Measurements from ENCODE around the gene ETHE1.

ETHE1 gene

DNA sequence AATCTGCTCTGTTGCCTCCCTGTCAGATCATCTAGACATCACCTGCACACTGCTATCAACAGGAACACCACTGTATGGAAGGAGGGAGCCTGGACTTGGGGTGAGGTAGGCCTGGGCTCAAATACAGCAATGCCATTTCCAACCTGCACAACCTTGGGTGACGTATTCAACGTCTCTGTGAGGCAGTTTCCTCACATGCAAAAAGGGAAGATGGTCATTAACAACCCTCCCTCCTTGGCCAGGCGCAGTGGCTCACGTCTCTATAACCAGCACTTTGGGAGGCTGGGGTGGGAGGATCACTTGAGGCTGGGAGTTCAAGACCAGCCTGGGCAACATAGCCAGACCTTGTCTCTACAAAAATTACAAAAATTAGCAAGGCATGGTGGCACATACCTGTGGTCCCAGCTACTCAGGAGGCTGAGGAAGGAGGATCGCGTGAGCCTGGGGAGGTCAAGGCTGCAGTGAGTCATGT is 35.3 kb upstream of the ETHE1 start:
- DNase-seq (ENCODE audit: low read depth): no peak
- TF ChIP-seq MYC (IDR thresholded peaks at IDR 0.05; ENCODE audit: low read depth, low read length): no peak
- TF ChIP-seq POLR2A (IDR thresholded peaks at IDR 0.05; ENCODE audit: extremely low read depth, insufficient read length): no peak
- TF ChIP-seq, protein P1, sequence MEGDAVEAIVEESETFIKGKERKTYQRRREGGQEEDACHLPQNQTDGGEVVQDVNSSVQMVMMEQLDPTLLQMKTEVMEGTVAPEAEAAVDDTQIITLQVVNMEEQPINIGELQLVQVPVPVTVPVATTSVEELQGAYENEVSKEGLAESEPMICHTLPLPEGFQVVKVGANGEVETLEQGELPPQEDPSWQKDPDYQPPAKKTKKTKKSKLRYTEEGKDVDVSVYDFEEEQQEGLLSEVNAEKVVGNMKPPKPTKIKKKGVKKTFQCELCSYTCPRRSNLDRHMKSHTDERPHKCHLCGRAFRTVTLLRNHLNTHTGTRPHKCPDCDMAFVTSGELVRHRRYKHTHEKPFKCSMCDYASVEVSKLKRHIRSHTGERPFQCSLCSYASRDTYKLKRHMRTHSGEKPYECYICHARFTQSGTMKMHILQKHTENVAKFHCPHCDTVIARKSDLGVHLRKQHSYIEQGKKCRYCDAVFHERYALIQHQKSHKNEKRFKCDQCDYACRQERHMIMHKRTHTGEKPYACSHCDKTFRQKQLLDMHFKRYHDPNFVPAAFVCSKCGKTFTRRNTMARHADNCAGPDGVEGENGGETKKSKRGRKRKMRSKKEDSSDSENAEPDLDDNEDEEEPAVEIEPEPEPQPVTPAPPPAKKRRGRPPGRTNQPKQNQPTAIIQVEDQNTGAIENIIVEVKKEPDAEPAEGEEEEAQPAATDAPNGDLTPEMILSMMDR (IDR thresholded peaks at IDR 0.05; ENCODE audit: low read depth, low read length): no peak
- TF ChIP-seq, protein P2, sequence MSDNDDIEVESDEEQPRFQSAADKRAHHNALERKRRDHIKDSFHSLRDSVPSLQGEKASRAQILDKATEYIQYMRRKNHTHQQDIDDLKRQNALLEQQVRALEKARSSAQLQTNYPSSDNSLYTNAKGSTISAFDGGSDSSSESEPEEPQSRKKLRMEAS (IDR thresholded peaks at IDR 0.05; ENCODE audit: low read depth, low read length): no peak
- no peak overlapping the region for H3K4me3 ChIP-seq (ENCODE audit: low read depth, low read length)

DNA sequence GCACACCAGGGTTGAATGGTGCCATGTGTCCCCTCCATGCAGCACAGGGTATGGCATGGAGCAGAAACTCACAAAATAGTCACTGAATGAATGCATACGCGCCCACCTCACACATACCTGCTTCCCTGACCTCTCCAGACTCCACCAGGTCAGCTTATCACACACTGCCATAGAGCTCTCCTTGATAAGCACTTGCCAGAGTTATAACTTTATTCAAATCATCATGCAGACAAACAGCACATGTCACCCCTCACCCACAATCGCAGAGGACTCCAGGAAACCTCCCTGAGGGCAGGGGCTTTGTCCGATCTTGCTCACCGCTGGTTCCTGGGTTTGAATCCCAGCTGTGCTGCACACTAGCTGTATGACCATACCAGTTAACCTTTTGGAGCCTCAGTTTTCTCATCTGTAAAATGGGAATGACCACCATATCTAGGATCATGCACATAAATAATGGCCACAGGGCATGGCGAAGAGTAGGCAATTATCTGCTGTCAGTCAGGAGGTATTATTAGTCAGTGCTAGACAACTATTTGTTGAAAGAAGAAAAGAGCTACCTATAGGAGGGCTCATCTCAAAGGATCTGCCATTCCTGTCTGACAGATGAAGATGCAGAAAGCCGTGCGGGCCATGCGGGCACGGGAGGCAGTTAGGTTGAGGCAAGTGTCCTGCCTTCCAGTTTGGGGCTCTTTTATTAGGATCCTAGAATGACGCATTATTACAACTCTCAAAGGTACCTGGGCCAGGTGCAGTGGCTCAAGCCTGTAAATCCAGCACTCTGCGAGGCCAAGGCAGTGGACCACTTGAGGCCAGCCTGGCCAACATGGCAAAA is 34.4 kb upstream of the ETHE1 start:
- no peak overlapping the region for H3K4me3 ChIP-seq (ENCODE audit: low read depth, low read length)
- TF ChIP-seq, protein P2 (IDR thresholded peaks at IDR 0.05; ENCODE audit: low read depth, low read length): no peak
- TF ChIP-seq POLR2A (IDR thresholded peaks at IDR 0.05; ENCODE audit: extremely low read depth, insufficient read length): no peak
- TF ChIP-seq MYC (IDR thresholded peaks at IDR 0.05; ENCODE audit: low read depth, low read length): no peak
- TF ChIP-seq, protein P1 (IDR thresholded peaks at IDR 0.05; ENCODE audit: low read depth, low read length): no peak
- DNase-seq (ENCODE audit: low read depth): no peak

DNA sequence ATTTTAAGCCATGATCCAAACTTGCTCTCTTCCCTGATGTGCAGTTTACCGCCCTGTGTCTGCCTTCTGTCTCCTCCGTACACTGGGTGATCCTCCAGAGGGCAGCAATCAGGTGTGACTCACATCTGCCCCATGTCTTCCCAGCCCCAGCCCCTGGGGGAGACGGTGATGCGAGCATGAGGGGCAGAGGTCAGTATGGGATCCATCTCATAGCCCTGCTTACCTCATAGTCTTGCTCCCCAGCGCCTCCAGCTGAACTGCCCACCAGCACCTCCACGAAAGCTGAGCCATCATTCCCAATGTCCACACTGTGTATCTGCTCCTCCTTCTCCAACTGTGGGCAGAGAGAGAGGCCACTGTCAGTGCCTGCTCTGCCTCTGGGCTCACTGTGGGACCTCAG is 33.7 kb upstream of the ETHE1 start:
- DNase-seq (ENCODE audit: low read depth): peak; percentile 67
- TF ChIP-seq POLR2A (IDR thresholded peaks at IDR 0.05; ENCODE audit: extremely low read depth, insufficient read length): no peak
- TF ChIP-seq, protein P1 (IDR thresholded peaks at IDR 0.05; ENCODE audit: low read depth, low read length): peak; percentile 24
- no peak overlapping the region for H3K4me3 ChIP-seq (ENCODE audit: low read depth, low read length)

DNA sequence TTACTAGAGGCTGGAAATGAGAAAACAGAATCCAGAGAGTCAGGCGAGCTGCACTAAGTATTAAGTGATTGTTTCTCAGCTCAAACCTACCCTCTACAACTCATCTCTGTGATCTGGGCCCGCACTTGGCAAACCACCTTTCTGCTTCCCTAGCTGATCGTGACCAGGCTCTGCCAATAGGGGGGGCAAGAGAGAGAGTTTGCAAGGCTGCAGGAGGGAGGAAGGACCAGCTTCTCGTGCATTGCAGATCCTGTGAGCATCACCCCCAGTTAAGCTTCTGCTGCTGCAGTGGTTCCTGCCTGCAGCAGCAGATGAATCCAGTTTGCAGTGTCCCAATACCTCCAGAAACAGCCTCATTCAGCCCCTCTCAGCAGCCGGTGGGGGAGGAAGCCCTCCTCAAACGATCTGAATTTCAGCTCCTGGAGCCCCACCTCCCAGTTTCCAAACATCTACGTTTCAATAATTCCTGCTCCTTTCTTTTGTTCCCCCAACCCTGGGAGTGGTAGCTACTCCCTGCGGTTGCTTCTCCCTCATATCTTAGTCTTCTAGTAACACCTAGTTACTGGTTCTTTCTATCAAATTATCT is 28.3 kb upstream of the ETHE1 start:
- H3K4me3 ChIP-seq (ENCODE audit: low read depth, low read length): no peak overlapping the region
- peak; percentile 77 for DNase-seq (ENCODE audit: low read depth)
- TF ChIP-seq MYC (IDR thresholded peaks at IDR 0.05; ENCODE audit: low read depth, low read length): 0 out of 2 replicates have a peak, but pooled peaks have one; percentile 26
- TF ChIP-seq, protein P1 (IDR thresholded peaks at IDR 0.05; ENCODE audit: low read depth, low read length): peak; percentile 73
- no peak for TF ChIP-seq POLR2A (IDR thresholded peaks at IDR 0.05; ENCODE audit: extremely low read depth, insufficient read length)
- TF ChIP-seq, protein P2 (IDR thresholded peaks at IDR 0.05; ENCODE audit: low read depth, low read length): no peak; the same call in 1 of the 2 replicates

DNA sequence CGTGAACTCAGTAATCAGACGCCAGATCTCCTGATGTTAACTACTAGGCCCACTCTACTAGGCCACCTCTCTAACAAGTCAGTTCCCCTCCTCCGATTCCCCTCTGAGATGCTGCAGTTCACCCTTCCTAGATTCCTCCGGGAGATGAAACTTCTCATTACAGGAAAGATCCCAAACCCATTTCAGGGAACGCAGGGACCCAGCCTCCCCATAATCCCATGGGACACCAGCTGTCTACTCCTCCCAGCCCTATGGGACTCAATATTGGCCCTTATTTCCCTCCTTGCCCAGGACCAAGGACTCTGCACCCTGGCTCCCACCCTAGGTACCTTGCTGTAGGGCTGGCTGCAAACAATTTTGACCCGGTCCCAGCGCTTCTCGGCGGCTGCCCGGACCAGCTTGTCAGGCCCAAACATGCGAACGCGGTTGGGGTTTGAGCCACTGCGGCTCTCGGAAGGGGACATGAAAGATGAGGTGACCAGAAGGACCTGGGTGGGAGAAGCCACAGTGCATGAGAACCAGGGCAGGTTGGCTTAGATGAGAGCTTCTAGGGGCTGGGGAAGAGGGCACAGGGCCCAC is 27.4 kb upstream of the ETHE1 start:
- H3K4me3 ChIP-seq (ENCODE audit: low read depth, low read length): no peak overlapping the region
- no peak for DNase-seq (ENCODE audit: low read depth)
- TF ChIP-seq, protein P2 (IDR thresholded peaks at IDR 0.05; ENCODE audit: low read depth, low read length): no peak
- TF ChIP-seq POLR2A (IDR thresholded peaks at IDR 0.05; ENCODE audit: extremely low read depth, insufficient read length): no peak
- TF ChIP-seq, protein P1 (IDR thresholded peaks at IDR 0.05; ENCODE audit: low read depth, low read length): no peak
- TF ChIP-seq MYC (IDR thresholded peaks at IDR 0.05; ENCODE audit: low read depth, low read length): no peak

All from NB4 (cell line).